Liver (tissue), 9 donors: ENCODE data around the gene TSPAN31. TPM values are rescaled to one million over a fixed set of nuclear protein-coding genes. Genes with fewer than 3 reads are reported as not detected.

Experiments
- DNase-seq: peaks from one replicate; pipeline ENCODE4 v3.0.0-alpha.2; 2017; ENCODE audit warnings: low spot score
- H3K27ac ChIP-seq, 2 donors: one replicate each; pipeline ENCODE4 v1.7.0; 2013; ENCODE audit warnings: inconsistent platforms in 2 of 2, low read length in 2 of 2, control low read depth in 1 of 2, low read depth in 1 of 2, mild to moderate bottlenecking in 1 of 2
- H3K27me3 ChIP-seq, 4 donors: one replicate each; pipeline versions ENCODE4 v1.6.1 to v1.7.0; 2013; ENCODE audit warnings: low read length in 3 of 4, inconsistent platforms in 1 of 4, mild to moderate bottlenecking in 1 of 4, moderate library complexity in 1 of 4; ENCODE audit not compliant: control insufficient read depth in 4 of 4, insufficient read depth in 4 of 4
- H3K36me3 ChIP-seq, 4 donors: one replicate each; pipeline versions ENCODE4 v1.6.1 to v1.7.0; 2013; ENCODE audit warnings: low read length in 3 of 4, mild to moderate bottlenecking in 3 of 4, low read depth in 1 of 4, moderate library complexity in 1 of 4; ENCODE audit not compliant: control insufficient read depth in 4 of 4, insufficient read depth in 3 of 4
- H3K4me1 ChIP-seq, 4 donors: one replicate each; pipeline versions ENCODE4 v1.6.1 to v1.7.0; 2013; ENCODE audit warnings: low read length in 3 of 4, mild to moderate bottlenecking in 3 of 4, moderate library complexity in 1 of 4; ENCODE audit not compliant: control insufficient read depth in 4 of 4, insufficient read depth in 4 of 4
- H3K4me3 ChIP-seq, 3 donors: one replicate each; pipeline versions ENCODE4 v1.6.1 to v1.7.0; 2013; ENCODE audit warnings: low read length in 3 of 3, control low read depth in 1 of 3, low read depth in 1 of 3, mild to moderate bottlenecking in 1 of 3
- H3K9ac ChIP-seq, 2 donors: one replicate each; pipeline ENCODE4 v1.7.0; 2013; ENCODE audit warnings: low read length in 2 of 2, mild to moderate bottlenecking in 2 of 2, moderate library complexity in 2 of 2, control low read depth in 1 of 2, low read depth in 1 of 2
- H3K9me3 ChIP-seq, 4 donors: one replicate each; pipeline versions ENCODE4 v1.6.1 to v1.7.0; 2013; ENCODE audit warnings: low read length in 3 of 4; ENCODE audit not compliant: control insufficient read depth in 4 of 4
- FOXA1 ChIP-seq: IDR thresholded peaks from 2 replicates; pipeline ENCODE4 v1.6.1; 2016; ENCODE audit warnings: antibody characterized with exemption
- FOXA2 ChIP-seq: IDR thresholded peaks from 2 replicates; pipeline ENCODE4 v1.6.1; 2016; ENCODE audit warnings: antibody characterized with exemption
- GABPA ChIP-seq, 2 donors: IDR thresholded peaks in 1 of 2; conservative IDR thresholded peaks in 1 of 2; 2 replicates each; pipeline ENCODE4 v1.6.1; 2016; ENCODE audit warnings: antibody characterized with exemption in 2 of 2, mild to moderate bottlenecking in 1 of 2, moderate library complexity in 1 of 2
- HNF4A ChIP-seq, 2 donors: conservative IDR thresholded peaks; 2 replicates each; pipeline ENCODE4 v1.6.1; 2016; ENCODE audit warnings: antibody characterized with exemption in 2 of 2, mild to moderate bottlenecking in 2 of 2
- HNF4G ChIP-seq: IDR thresholded peaks from 2 replicates; pipeline ENCODE4 v1.6.1; 2016; ENCODE audit warnings: antibody characterized with exemption
- JUND ChIP-seq, 2 donors: IDR thresholded peaks; 2 replicates each; pipeline ENCODE4 v1.6.1; 2016; ENCODE audit warnings: antibody characterized with exemption in 2 of 2
- NR2F2 ChIP-seq: IDR thresholded peaks from 2 replicates; pipeline ENCODE4 v1.6.1; 2016; ENCODE audit warnings: antibody characterized with exemption
- RAD21 ChIP-seq, 2 donors: IDR thresholded peaks; 2 replicates each; pipeline ENCODE4 v1.6.1; 2016; ENCODE audit warnings: antibody characterized with exemption in 2 of 2, mild to moderate bottlenecking in 2 of 2
- REST ChIP-seq: IDR thresholded peaks from 2 replicates; pipeline ENCODE4 v1.6.1; 2016; ENCODE audit warnings: antibody characterized with exemption, mild to moderate bottlenecking
- SP1 ChIP-seq: IDR thresholded peaks from 2 replicates; pipeline ENCODE4 v1.6.1; 2018; ENCODE audit warnings: antibody characterized with exemption, mild to moderate bottlenecking
- TAF1 ChIP-seq: conservative IDR thresholded peaks from 2 replicates; pipeline ENCODE4 v1.6.1; 2016; ENCODE audit warnings: antibody characterized with exemption, mild to moderate bottlenecking
- YY1 ChIP-seq: IDR thresholded peaks from 2 replicates; pipeline ENCODE4 v1.6.1; 2016; ENCODE audit warnings: antibody characterized with exemption, mild to moderate bottlenecking
- WGBS: extraction: QIAGEN DNeasy Blood & Tissue Kit; methylation state at CpG from one replicate; pipeline ENCODE4 v1.1.7; 2013; 5-methylcytosine and 5-hydroxymethylcytosine counted together
- polyA plus RNA-seq, 2 donors: library from polyadenylated mRNA; stranded (reverse) in 1 of 2; unstranded in 1 of 2; fragments of 200-250 nt in 1 of 2; fragments of >200 nt in 1 of 2; fragmentation: Nextera tagmentation in 1 of 2; extraction: Ambion mirVana in 1 of 2; gene quantifications; one replicate each; pipeline versions ENCODE4 v1.2.1 to v1.2.3, GENCODE V29; 2013 to 2015
- total RNA-seq, 2 donors: library from RNA; depleted of rRNA; stranded (reverse); fragments of >200 nt; gene quantifications; one replicate each; pipeline ENCODE4 v1.2.3, GENCODE V29; 2014
- TF ChIP-seq, protein P1 (sequence below): IDR thresholded peaks from 2 replicates; pipeline ENCODE4 v1.6.1; 2016; ENCODE audit warnings: antibody characterized with exemption
- TF ChIP-seq, protein P2 (sequence below): IDR thresholded peaks from 2 replicates; pipeline ENCODE4 v1.6.1; 2016; ENCODE audit warnings: antibody characterized with exemption
- TF ChIP-seq, protein P3 (sequence below): fragments of 150-350 bp; IDR thresholded peaks from 2 replicates; pipeline ENCODE4 v1.5.1; 2017; ENCODE audit warnings: improper control_type of control experiment, low read depth, low read length; ENCODE audit not compliant: missing input control
- TF ChIP-seq, protein P4 (sequence below): IDR thresholded peaks from 2 replicates; pipeline ENCODE4 v1.6.1; 2016; ENCODE audit warnings: antibody characterized with exemption
- donor health status: healthy.
- donor health status: healthy.
- donor health status: healthy.
- donor health status: healthy.
- donor health status: healthy.

TSPAN31 gene
- total and polyA plus RNA-seq, 4 donors, result 16.9 to 39.4 (median 24.6) TPM

- TF ChIP-seq FOXA1, result no peak
- TF ChIP-seq, protein P1, sequence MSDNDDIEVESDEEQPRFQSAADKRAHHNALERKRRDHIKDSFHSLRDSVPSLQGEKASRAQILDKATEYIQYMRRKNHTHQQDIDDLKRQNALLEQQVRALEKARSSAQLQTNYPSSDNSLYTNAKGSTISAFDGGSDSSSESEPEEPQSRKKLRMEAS, result no peak
- TF ChIP-seq HNF4A (conservative IDR thresholded peaks at IDR 0.05), result no peak
- no peak for TF ChIP-seq TAF1
- TF ChIP-seq, protein P2, sequence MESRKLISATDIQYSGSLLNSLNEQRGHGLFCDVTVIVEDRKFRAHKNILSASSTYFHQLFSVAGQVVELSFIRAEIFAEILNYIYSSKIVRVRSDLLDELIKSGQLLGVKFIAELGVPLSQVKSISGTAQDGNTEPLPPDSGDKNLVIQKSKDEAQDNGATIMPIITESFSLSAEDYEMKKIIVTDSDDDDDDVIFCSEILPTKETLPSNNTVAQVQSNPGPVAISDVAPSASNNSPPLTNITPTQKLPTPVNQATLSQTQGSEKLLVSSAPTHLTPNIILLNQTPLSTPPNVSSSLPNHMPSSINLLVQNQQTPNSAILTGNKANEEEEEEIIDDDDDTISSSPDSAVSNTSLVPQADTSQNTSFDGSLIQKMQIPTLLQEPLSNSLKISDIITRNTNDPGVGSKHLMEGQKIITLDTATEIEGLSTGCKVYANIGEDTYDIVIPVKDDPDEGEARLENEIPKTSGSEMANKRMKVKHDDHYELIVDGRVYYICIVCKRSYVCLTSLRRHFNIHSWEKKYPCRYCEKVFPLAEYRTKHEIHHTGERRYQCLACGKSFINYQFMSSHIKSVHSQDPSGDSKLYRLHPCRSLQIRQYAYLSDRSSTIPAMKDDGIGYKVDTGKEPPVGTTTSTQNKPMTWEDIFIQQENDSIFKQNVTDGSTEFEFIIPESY, result no peak
- TF ChIP-seq RAD21 (IDR thresholded peaks at IDR 0.05), result no peak
- TF ChIP-seq FOXA2, result no peak
- no peak for TF ChIP-seq SP1
- TF ChIP-seq JUND (IDR thresholded peaks at IDR 0.05), result no peak
- TF ChIP-seq, protein P3, sequence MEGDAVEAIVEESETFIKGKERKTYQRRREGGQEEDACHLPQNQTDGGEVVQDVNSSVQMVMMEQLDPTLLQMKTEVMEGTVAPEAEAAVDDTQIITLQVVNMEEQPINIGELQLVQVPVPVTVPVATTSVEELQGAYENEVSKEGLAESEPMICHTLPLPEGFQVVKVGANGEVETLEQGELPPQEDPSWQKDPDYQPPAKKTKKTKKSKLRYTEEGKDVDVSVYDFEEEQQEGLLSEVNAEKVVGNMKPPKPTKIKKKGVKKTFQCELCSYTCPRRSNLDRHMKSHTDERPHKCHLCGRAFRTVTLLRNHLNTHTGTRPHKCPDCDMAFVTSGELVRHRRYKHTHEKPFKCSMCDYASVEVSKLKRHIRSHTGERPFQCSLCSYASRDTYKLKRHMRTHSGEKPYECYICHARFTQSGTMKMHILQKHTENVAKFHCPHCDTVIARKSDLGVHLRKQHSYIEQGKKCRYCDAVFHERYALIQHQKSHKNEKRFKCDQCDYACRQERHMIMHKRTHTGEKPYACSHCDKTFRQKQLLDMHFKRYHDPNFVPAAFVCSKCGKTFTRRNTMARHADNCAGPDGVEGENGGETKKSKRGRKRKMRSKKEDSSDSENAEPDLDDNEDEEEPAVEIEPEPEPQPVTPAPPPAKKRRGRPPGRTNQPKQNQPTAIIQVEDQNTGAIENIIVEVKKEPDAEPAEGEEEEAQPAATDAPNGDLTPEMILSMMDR, result no peak
- no peak for TF ChIP-seq REST
- TF ChIP-seq GABPA (IDR thresholded peaks at IDR 0.05 in 1 of 2, conservative IDR thresholded peaks at IDR 0.05 in 1 of 2), result no peak
- no peak for TF ChIP-seq HNF4G
- TF ChIP-seq YY1, result no peak
- TF ChIP-seq, protein P4, sequence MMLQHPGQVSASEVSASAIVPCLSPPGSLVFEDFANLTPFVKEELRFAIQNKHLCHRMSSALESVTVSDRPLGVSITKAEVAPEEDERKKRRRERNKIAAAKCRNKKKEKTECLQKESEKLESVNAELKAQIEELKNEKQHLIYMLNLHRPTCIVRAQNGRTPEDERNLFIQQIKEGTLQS, result no peak
- no peak for TF ChIP-seq NR2F2
- H3K9me3 ChIP-seq, result no peaks in the 10 kb centered on the region
- no peak overlapping the region for H3K9ac ChIP-seq
- no peak for DNase-seq
- H3K4me1 ChIP-seq, result no peaks in the 10 kb centered on the region
- H3K27me3 ChIP-seq, result no peaks in the 10 kb centered on the region
- WGBS, result 96% methylated on average over 2 of the region's 2 CpGs
- H3K36me3 ChIP-seq, result peaks cover 8 to 20% (median 12%) of the 10 kb centered on the region in 4 donors
- H3K4me3 ChIP-seq, result no peak overlapping the region
- no peak overlapping the region for H3K27ac ChIP-seq
These were observed 36.5 kb upstream of the TSPAN31 start for GRCh38 chr12:57708296-57708695.

DNA sequence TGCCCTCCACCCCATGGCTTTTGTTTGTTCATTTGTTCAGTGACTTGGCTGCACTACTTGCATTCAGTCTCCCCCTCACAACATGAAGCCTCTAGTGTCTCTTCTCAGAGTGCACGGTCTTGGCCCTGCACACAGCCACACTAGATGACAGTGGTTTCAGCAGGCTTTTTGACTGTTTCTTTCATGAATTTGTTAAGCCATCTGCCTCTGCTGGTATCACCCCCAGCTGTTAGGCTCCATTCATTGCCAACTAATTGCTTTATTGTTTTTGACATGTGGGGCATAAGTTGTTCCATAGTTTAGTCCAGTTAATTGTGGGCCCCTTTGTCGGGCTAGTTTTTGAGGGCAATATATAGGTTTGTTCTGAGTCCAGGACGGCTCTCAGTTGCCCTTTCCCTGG, 32.1 kb upstream of the TSPAN31 start:
- H3K36me3 ChIP-seq, result peaks cover 12 to 29% (median 21%) of the 10 kb centered on the region in 4 donors

More for the DNA sequence above, 32.1 kb upstream of the TSPAN31 start:
- H3K9ac ChIP-seq, result no peak overlapping the region
- DNase-seq, result no peak
- H3K4me3 ChIP-seq, result no peak overlapping the region
- no peak for TF ChIP-seq FOXA1
- TF ChIP-seq, protein P3, result no peak
- no peak for TF ChIP-seq JUND (IDR thresholded peaks at IDR 0.05)
- H3K27me3 ChIP-seq, result no peaks in the 10 kb centered on the region
- no peaks in the 10 kb centered on the region for H3K9me3 ChIP-seq
- H3K4me1 ChIP-seq, result no peaks in the 10 kb centered on the region
- no peak overlapping the region for H3K27ac ChIP-seq
- 97% methylated on average over 3 of the region's 3 CpGs for WGBS
